Upper lobe of left lung (tissue), 4 donors: Measurements from ENCODE around the gene ATP5PB.

Experiments used
- CTCF ChIP-seq, 6 experiments: fragments of 450-650 bp in 4 of 6; fragments of 200-600 bp in 2 of 6; sonication (generic) in 2 of 6; IDR thresholded peaks; one replicate each; pipeline ENCODE4 v1.5.1; 2016 to 2019; ENCODE audit warnings: antibody characterized with exemption in 6 of 6
- EP300 ChIP-seq, 4 donors: sonication (generic); formaldehyde crosslinking; IDR thresholded peaks; one replicate each; pipeline ENCODE4 v1.5.1; 2017; ENCODE audit warnings: antibody characterized with exemption in 4 of 4, control low read depth in 2 of 4
- POLR2AphosphoS5 ChIP-seq, 2 donors: sonication (generic); formaldehyde crosslinking; IDR thresholded peaks; one replicate each; pipeline ENCODE4 v1.5.1; 2017; ENCODE audit warnings: antibody characterized with exemption in 2 of 2

GRCh38 chr1:111448482-111448917 is 764 bp upstream of the ATP5PB start:
- TF ChIP-seq CTCF (IDR thresholded peaks at IDR 0.05), result no peak
- no peak for TF ChIP-seq POLR2AphosphoS5 (IDR thresholded peaks at IDR 0.05)
- TF ChIP-seq EP300 (IDR thresholded peaks at IDR 0.05), result no peak
